ENCODE measurements around the gene FIGLA. TPM values are rescaled to one million over a fixed set of nuclear protein-coding genes. Genes with fewer than 3 reads are reported as not detected.

FIGLA gene
- total RNA-seq, 1 donor from 2014 or later, result not detected

- peaks cover 2% of the 10 kb centered on the region for H3K27me3 ChIP-seq (ENCODE audit: control insufficient read depth, insufficient read depth, low read length)
- DNase-seq (ENCODE audit: low read depth), result no peak
Observed at GRCh38 chr2:70777450-70777849, 13.0 kb downstream of the FIGLA start.

GRCh38 chr2:70776266-70776665 lies 14.2 kb downstream of the FIGLA start:
- Histone ChIP-seq H3K36me3 (ENCODE audit: control insufficient read depth, insufficient read depth, low read length) (no peaks in the 10 kb centered on the region), H3K27me3 (ENCODE audit: control insufficient read depth, insufficient read depth, low read length) (peaks cover 2% of the 10 kb centered on the region)

More at GRCh38 chr2:70777450-70777849, 13.0 kb downstream of the FIGLA start:
- no peaks in the 10 kb centered on the region for H3K36me3 ChIP-seq (ENCODE audit: control insufficient read depth, insufficient read depth, low read length)
- no peak for TF ChIP-seq CTCF (IDR thresholded peaks at IDR 0.05; ENCODE audit: insufficient read depth, low read length, poor library complexity, severe bottlenecking)
- H3K4me3 ChIP-seq (ENCODE audit: low read depth, low read length), result no peak overlapping the region

GRCh38 chr2:70775141-70775540 lies 15.3 kb downstream of the FIGLA start:
- TF ChIP-seq CTCF (IDR thresholded peaks at IDR 0.05; ENCODE audit: insufficient read depth, low read length, poor library complexity, severe bottlenecking), result no peak
- H3K4me3 ChIP-seq (ENCODE audit: low read depth, low read length), result no peak overlapping the region
- no peak for DNase-seq (ENCODE audit: low read depth)
- no peaks in the 10 kb centered on the region for H3K36me3 ChIP-seq (ENCODE audit: control insufficient read depth, insufficient read depth, low read length)
- H3K27me3 ChIP-seq (ENCODE audit: control insufficient read depth, insufficient read depth, low read length), result peaks cover 2% of the 10 kb centered on the region

More at GRCh38 chr2:70776266-70776665, 14.2 kb downstream of the FIGLA start:
- TF ChIP-seq CTCF (IDR thresholded peaks at IDR 0.05; ENCODE audit: insufficient read depth, low read length, poor library complexity, severe bottlenecking), result no peak
- DNase-seq (ENCODE audit: low read depth), result no peak
- H3K4me3 ChIP-seq (ENCODE audit: low read depth, low read length), result no peak overlapping the region

- no peak for DNase-seq (ENCODE audit: low read depth)
- H3K27me3 ChIP-seq (ENCODE audit: control insufficient read depth, insufficient read depth, low read length), result peaks cover 14% of the 10 kb centered on the region
- H3K36me3 ChIP-seq (ENCODE audit: control insufficient read depth, insufficient read depth, low read length), result no peaks in the 10 kb centered on the region
- H3K4me3 ChIP-seq (ENCODE audit: low read depth, low read length), result no peak overlapping the region
- TF ChIP-seq CTCF (IDR thresholded peaks at IDR 0.05; ENCODE audit: insufficient read depth, low read length, poor library complexity, severe bottlenecking), result no peak
Observed at GRCh38 chr2:70772486-70773155, 17.8 kb downstream of the FIGLA start.

- Histone ChIP-seq H3K36me3 (ENCODE audit: control insufficient read depth, insufficient read depth, low read length) (no peaks in the 10 kb centered on the region), H3K4me3 (ENCODE audit: low read depth, low read length) (no peak overlapping the region), H3K27me3 (ENCODE audit: control insufficient read depth, insufficient read depth, low read length) (peaks cover 21% of the 10 kb centered on the region)
- no peak for TF ChIP-seq CTCF (IDR thresholded peaks at IDR 0.05; ENCODE audit: insufficient read depth, low read length, poor library complexity, severe bottlenecking)
- DNase-seq (ENCODE audit: low read depth), result no peak
Observed at GRCh38 chr2:70771446-70771845, 19.0 kb downstream of the FIGLA start.

- no peak for TF ChIP-seq CTCF (IDR thresholded peaks at IDR 0.05; ENCODE audit: insufficient read depth, low read length, poor library complexity, severe bottlenecking)
- no peak for DNase-seq (ENCODE audit: low read depth)
- Histone ChIP-seq H3K36me3 (ENCODE audit: control insufficient read depth, insufficient read depth, low read length) (no peaks in the 10 kb centered on the region), H3K4me3 (ENCODE audit: low read depth, low read length) (no peak overlapping the region), H3K27me3 (ENCODE audit: control insufficient read depth, insufficient read depth, low read length) (peaks cover 21% of the 10 kb centered on the region)
Observed at GRCh38 chr2:70769450-70769849, 21.0 kb downstream of the FIGLA start.

Data from kidney epithelial cell (primary cell).